HG03108 (cell line): ENCODE data around the gene TM4SF18.
"Not testable (repeated sequence)": the region's sequence is repeated elsewhere in the genome, so short reads cannot be mapped to it uniquely, and the experiment has no call there.

Experiments used
- ATAC-seq: cut with Tn5 transposase; IDR thresholded peaks from one replicate; pipeline ENCODE4 v1.9.1; 2021; ENCODE audit warnings: moderate library complexity; ENCODE audit not compliant: unreplicated experiment

The TM4SF18 gene

GRCh38 chr3:149333176-149333859, at the start of gene TM4SF18:
Gene TM4SF18 (minus strand): TSS chr3:149333636. CDS start chr3:149333382, 254 bp downstream.
- no peak for ATAC-seq

GRCh38 chr3:149382518-149382917, 49.1 kb upstream of the TM4SF18 start:
- no peak for ATAC-seq

- ATAC-seq = no peak
These were observed 48.6 kb upstream of the TM4SF18 start for GRCh38 chr3:149382101-149382467.

DNA sequence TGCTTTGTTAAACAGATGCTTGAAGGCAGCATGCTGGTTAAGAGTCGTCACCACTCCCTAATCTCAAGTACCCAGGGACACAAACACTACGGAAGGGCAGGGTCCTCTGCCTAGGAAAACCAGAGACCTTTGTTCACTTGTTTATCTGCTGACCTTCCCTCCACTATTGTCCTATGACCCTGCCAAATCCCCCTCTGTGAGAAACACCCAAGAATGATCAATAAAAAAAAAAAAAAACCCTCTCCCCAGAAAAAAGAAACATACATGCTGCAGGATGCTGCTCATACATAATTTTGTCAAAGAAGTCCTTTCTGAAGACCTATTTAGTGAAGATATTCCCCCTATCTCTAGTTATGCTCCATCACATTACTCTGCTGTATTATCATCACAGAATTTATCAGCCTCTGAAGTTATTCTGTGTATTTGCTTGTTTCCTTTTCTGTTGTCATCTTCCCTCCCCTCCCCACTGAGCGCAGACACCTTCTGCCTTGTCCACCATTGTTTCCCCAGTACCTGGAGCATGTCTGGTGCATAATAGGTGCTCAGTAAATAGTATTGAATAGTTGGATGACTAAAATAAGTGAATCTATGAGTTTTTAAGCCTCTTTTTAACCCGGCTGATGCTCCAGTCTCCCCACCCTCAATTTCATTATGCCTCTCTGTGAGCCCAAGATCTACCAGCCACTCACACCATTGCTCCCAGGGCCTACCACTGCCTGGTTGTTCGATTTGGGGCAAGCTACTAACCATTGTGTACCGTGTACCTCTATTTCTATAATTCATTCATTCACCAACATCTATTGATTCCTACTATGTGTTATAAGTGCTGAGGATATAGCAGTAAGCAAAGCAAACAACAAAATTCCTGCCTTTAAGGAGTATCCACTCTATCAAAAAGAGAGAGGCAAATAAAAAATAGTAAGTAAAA, 48.0 kb upstream of the TM4SF18 start:
- no peak for ATAC-seq

- not testable (repeated sequence) for ATAC-seq
These were observed 46.8 kb upstream of the TM4SF18 start for GRCh38 chr3:149380220-149380619.

GRCh38 chr3:149378478-149379309, 45.3 kb upstream of the TM4SF18 start:
- no peak for ATAC-seq

DNA sequence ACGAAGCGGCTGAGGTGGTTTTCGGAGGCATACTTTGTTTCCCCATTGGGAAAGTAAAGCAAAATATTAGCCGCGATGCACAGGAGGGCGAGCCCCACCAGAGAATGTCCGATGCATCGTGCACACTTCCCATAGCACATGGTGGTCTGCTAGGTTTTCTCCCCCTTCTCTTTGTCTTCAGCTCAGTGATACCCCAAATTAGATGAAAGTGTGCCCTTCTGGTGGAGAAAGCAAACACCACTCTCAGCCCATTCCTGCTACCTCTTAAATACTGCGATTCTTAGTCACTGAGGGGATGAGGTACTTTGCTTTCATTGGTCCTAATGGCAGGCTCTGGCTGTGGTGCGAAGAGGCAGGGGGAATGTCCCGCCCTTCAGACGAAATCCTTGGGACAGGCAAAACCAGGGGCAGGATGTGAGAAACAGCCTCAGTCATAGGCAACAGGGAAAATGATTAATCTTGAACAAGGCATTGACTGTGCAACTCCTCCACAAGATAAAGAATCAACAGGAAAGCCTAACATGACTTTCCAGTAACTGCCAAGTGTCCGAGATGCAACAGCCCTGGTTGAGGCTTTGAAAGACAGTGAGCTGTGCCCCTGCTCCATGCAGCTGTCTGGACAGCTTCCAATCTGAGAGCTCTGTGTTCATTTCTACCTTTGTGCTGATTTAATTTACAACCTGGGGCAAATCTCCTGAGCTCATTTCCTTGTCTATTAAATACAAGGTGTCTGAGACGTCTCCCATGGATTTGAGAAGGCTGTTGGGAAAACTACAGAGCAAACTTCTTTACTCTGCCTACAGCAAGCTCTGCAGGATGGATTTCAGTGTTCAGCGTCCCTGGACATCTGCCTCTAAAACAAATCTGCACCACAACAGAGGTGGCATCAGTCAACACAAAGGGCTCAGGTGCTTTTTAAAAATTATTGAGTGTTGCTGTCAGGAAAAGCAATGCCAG, 44.2 kb upstream of the TM4SF18 start, which contains the start of gene TM4SF1:
TSS of gene TM4SF1 (minus strand) at position 242 of the 957 bp plus-strand sequence. CDS start at position 140, 102 bp downstream.
- ATAC-seq = no peak

GRCh38 chr3:149376718-149377407, 43.4 kb upstream of the TM4SF18 start:
- no peak for ATAC-seq

DNA sequence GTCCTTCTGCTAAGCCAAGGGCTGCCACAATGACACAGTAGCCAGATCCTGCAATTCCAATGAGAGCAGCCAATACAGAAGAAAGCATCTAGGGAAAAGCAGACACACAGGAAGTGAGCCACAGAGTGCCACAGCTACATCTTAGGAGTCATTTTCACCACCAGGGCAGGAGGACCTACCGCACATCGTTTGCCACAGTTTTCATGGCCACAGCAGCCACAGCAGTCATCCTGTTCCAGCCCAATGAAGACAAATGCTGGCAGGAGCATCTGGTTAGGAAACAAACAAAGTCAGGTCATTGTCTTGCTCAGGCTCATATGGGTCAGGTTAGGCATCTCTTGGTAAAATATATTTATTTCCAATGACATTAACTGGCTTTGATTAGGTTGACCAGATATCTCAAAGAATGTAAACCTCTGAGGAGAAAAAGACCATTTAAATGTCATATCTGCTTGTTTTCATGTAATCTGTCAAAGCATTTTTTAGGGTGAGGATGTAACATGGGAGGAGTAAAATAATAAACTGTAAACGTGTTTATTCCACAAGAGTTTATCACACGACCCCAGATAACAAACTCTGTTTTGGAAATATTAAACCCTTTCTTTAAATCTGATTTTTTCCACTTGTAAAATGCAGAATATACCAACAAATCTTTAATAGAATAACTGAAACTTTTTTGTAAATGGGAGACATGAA, 42.2 kb upstream of the TM4SF18 start:
- ATAC-seq = no peak

DNA sequence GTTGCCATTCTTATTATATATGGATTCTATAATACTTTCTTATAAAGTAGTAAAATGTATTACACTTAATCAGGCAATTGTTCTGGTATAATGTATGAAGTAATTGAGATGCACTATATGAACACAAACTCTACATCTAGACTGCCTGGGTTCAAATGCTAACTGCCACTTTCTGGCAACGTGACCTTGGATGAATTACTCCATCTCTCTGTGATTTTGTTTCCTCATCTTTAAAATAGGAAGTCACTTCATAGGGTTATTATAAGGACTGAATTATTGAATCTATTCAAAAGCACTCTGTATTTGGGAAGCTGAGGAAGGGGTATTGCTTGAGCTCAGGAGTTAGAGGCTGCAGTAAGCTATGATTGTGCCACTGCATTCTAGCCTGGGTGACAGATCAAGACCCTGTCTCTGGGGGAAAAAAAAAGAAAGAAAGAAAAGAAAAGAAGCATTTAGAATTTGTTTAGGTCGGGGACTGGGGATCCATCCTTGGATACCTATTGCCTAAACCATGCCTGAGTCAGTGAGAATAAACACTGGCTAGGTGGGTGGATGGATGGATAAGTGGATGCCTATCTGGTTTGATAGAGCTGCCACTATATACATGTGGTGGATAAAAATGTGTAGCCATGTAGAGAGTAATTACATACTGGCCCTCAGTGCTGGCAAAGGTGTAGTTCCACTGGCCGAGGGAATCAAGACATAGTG, 41.5 kb upstream of the TM4SF18 start:
- ATAC-seq = no peak

DNA sequence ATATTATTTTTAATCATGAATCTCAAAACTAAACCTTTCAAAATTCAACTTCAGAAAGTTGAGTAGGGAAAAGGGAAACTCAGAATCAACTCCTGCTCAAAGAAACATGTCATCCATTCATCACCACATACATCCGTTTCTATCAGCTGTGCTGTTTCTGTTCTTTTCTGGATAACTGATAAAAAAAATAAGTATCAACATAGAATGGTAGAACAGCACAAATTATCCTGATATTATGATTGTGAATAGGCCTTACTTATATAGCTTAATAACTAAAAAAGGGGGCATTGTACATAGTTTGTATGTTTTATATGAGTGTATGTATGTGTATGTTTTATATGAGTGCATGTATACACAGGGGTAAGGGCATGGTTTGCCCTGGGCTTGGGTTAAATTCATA, 41.0 kb upstream of the TM4SF18 start:
- ATAC-seq = no peak

DNA sequence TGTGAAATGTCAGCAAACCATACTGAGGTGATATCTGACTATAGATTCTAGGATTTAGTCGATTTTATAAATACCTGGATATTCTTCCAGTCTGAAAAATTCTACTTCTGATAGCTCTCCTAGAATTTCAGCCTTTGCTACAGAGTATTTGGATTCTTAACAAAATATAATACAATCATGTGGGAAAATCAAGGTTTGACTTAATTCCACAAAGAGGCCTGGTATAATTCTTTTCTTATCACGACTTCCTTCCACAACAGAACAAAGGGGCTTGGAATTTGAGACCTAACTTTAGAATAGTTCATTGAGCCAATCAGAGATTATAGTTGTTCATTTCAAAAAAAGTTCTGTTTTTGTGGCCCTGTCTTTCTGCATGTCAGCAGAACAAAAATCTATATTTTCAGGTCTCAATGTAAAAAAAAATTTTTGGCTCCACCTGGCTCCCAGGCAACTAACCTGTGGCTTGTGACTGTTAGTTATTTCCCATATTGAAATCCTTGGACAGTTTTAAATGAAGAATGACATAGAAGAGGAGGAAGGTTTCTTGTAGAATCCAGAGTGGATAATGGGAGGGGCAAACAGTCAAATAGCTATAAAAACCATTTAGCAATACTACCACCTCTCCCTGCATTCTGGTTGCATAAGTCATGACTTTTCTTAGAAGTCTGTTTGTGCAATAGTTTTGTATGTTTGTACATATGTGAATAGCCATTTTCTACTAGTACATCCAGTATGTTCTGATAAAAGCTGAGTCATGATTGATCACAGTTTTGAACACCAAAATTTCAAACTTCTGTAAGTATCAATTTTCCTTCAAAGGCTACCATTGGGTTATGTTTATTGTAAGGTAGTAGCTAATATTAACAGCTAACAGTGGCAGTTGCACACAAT, 40.0 kb upstream of the TM4SF18 start:
- ATAC-seq = no peak

- ATAC-seq = no peak
These were observed 38.3 kb upstream of the TM4SF18 start for GRCh38 chr3:149371723-149372114.

DNA sequence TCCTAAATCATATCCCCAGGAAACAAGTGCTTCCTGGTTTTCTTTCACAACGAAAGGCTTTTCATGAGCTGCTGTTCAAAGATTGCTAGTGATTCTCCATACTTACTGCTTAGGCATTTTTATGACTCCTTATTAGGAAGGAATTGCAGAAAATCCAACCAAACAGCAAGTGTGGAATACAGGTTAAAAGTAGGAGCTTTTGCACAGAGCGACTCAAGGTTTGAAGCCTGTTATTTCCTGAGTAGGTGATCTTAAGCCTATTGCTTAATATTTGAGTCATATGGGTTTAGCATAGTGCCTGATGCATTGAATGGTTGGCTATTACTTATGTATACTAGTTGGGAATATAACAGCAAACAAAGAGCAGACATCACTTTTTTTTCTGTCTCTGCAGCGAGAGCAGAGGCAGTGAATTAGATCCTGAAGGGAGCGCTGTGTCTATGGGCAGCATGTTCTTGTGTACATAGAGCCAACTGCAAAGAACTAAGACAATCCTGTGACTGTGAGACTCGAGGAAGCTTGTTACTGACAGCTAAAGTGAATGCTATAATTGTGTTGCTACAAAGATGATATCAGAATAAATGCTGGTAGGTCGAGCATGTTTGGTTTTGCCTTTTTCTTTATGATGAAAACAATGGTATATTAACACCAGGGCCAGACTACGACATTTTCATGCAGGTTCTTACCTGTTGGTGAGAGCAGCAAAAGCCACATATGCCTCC, 37.7 kb upstream of the TM4SF18 start:
- no peak for ATAC-seq

- no peak for ATAC-seq
These were observed 36.8 kb upstream of the TM4SF18 start for GRCh38 chr3:149369991-149370866.
